HG02973 (cell line): ENCODE results near the gene AFAP1.

ENCODE experiments used
- ATAC-seq: cut with Tn5 transposase; IDR thresholded peaks from one replicate; pipeline ENCODE4 v1.9.1; 2021; ENCODE audit warnings: moderate library complexity; ENCODE audit not compliant: unreplicated experiment

Gene AFAP1

GRCh38 chr4:7732263-7732662 lies 207.4 kb downstream of the AFAP1 start:
- ATAC-seq, result no peak

GRCh38 chr4:7731437-7731836 lies 208.2 kb downstream of the AFAP1 start:
- no peak for ATAC-seq

GRCh38 chr4:7727749-7728148 lies 211.9 kb downstream of the AFAP1 start:
- ATAC-seq, result no peak

- no peak for ATAC-seq
Observed at GRCh38 chr4:7726665-7727413, 212.8 kb downstream of the AFAP1 start.

GRCh38 chr4:7725951-7726350 lies 213.7 kb downstream of the AFAP1 start:
- ATAC-seq, result no peak

GRCh38 chr4:7723625-7724024 lies 216.0 kb downstream of the AFAP1 start:
- ATAC-seq, result no peak

- no peak for ATAC-seq
Observed at GRCh38 chr4:7722766-7723387, 216.8 kb downstream of the AFAP1 start.

- no peak for ATAC-seq
Observed at GRCh38 chr4:7721984-7722551, 217.6 kb downstream of the AFAP1 start.

GRCh38 chr4:7719354-7720174 lies 220.1 kb downstream of the AFAP1 start:
- no peak for ATAC-seq

- ATAC-seq, result no peak
Observed at GRCh38 chr4:7717946-7718490, 221.6 kb downstream of the AFAP1 start.

- ATAC-seq, result no peak
Observed at GRCh38 chr4:7717161-7717560, 222.5 kb downstream of the AFAP1 start.

GRCh38 chr4:7716010-7716721 lies 223.5 kb downstream of the AFAP1 start:
- ATAC-seq, result no peak

- no peak for ATAC-seq
Observed at GRCh38 chr4:7715271-7716009, 224.2 kb downstream of the AFAP1 start.

- no peak for ATAC-seq
Observed at GRCh38 chr4:7714738-7715137, 224.9 kb downstream of the AFAP1 start.

GRCh38 chr4:7714176-7714575 lies 225.5 kb downstream of the AFAP1 start:
- no peak for ATAC-seq

GRCh38 chr4:7713757-7714156 lies 225.9 kb downstream of the AFAP1 start:
- no peak for ATAC-seq

GRCh38 chr4:7712021-7712671 lies 227.5 kb downstream of the AFAP1 start:
- no peak for ATAC-seq

GRCh38 chr4:7711307-7711963 lies 228.2 kb downstream of the AFAP1 start:
- no peak for ATAC-seq
